HepG2 (cell line): Measurements from ENCODE around the gene ZBTB48. TPM values are rescaled to one million over a fixed set of nuclear protein-coding genes. Genes with fewer than 3 reads are reported as not detected.

Experiments
- CCAR2 ChIP-seq: fragments of 200-400 bp; formaldehyde crosslinking; optimal IDR thresholded peaks from 2 replicates; pipeline ENCODE3; 2018; ENCODE audit warnings: low read depth, mild to moderate bottlenecking, low read length, moderate library complexity
- CENPX ChIP-seq: sonication (generic); formaldehyde crosslinking; IDR thresholded peaks from 2 replicates; pipeline ENCODE4 v1.9.0; 2021; ENCODE audit warnings: mild to moderate bottlenecking, missing genetic modification reagents, moderate library complexity
- FOXA1 ChIP-seq, 2 experiments: fragments of 450-650 bp in 1 of 2; sonication (generic) in 1 of 2; formaldehyde crosslinking in 1 of 2; IDR thresholded peaks; 2 replicates each; pipeline versions ENCODE4 v1.4.0 to v1.6.1; 2016 to 2020; ENCODE audit warnings: missing genetic modification reagents in 1 of 2
- HNRNPUL1 ChIP-seq: fragments of 200-400 bp; formaldehyde crosslinking; IDR thresholded peaks from 2 replicates; pipeline ENCODE4 v1.6.1; 2017; ENCODE audit warnings: low read depth, mild to moderate bottlenecking, low read length, moderate library complexity
- HOXA3 ChIP-seq: sonication (generic); formaldehyde crosslinking; IDR thresholded peaks from 2 replicates; pipeline ENCODE4 v1.5.0; 2020; ENCODE audit warnings: missing genetic modification reagents
- MAFG ChIP-seq: sonication (generic); formaldehyde crosslinking; IDR thresholded peaks from 2 replicates; pipeline ENCODE4 v1.5.1; 2020; ENCODE audit warnings: mild to moderate bottlenecking, missing genetic modification reagents
- MZF1 ChIP-seq: sonication (generic); formaldehyde crosslinking; IDR thresholded peaks from 2 replicates; pipeline ENCODE4 v1.8.1; 2023; ENCODE audit warnings: mild to moderate bottlenecking, missing genetic modification reagents, borderline replicate concordance
- PITX1 ChIP-seq: sonication (generic); formaldehyde crosslinking; IDR thresholded peaks from 2 replicates; pipeline ENCODE4 v1.5.1; 2020; ENCODE audit warnings: mild to moderate bottlenecking, missing genetic modification reagents
- RFXANK ChIP-seq: IDR thresholded peaks from 2 replicates; pipeline ENCODE4 v1.6.1; 2016
- TRIM24 ChIP-seq: sonication (generic); formaldehyde crosslinking; IDR thresholded peaks from 2 replicates; pipeline ENCODE4 v1.8.0; 2022; ENCODE audit warnings: mild to moderate bottlenecking, missing genetic modification reagents
- ZFP82 ChIP-seq: sonication (generic); formaldehyde crosslinking; IDR thresholded peaks from 2 replicates; pipeline ENCODE4 v1.5.1; 2020; ENCODE audit warnings: mild to moderate bottlenecking, missing genetic modification reagents, borderline replicate concordance
- ZNF160 ChIP-seq: sonication (generic); formaldehyde crosslinking; IDR thresholded peaks from 2 replicates; pipeline ENCODE4 v1.8.0; 2022; ENCODE audit warnings: mild to moderate bottlenecking, inconsistent platforms, missing genetic modification reagents
- ZNF546 ChIP-seq: sonication (generic); formaldehyde crosslinking; conservative IDR thresholded peaks from 2 replicates; pipeline ENCODE4 v1.8.1; 2023; ENCODE audit warnings: mild to moderate bottlenecking, missing genetic modification reagents
- ZNF720 ChIP-seq: sonication (generic); formaldehyde crosslinking; IDR thresholded peaks from 2 replicates; pipeline ENCODE4 v1.4.0; 2020; ENCODE audit warnings: missing genetic modification reagents
- ZSCAN29 ChIP-seq: sonication (generic); formaldehyde crosslinking; conservative IDR thresholded peaks from 2 replicates; pipeline ENCODE4 v1.4.0; 2020; ENCODE audit warnings: mild to moderate bottlenecking, missing genetic modification reagents
- polyA plus RNA-seq, 8 experiments: library from polyadenylated mRNA; depleted of rRNA in 3 of 8; stranded (reverse) in 7 of 8; unstranded in 1 of 8; fragments of >200 nt; fragmentation: Illumina TruSeq in 4 of 8; extraction: Trizol in 4 of 8; gene quantifications; 2 replicates each; pipeline versions ENCODE4 v1.2.1 to v1.2.3, GENCODE V29; 2011 to 2016; ENCODE audit warnings: low read depth in 4 of 8, missing spikeins in 1 of 8, mixed read lengths in 1 of 8; ENCODE audit not compliant: insufficient read depth in 1 of 8
- total RNA-seq, 5 experiments: library from RNA; depleted of rRNA; stranded (reverse); fragments of >200 nt; fragmentation: Illumina TruSeq; extraction: Trizol; gene quantifications; 2 replicates each; pipeline ENCODE4 v1.2.3, GENCODE V29; 2016; ENCODE audit warnings: low read depth in 1 of 5
- TF ChIP-seq, protein P1 (sequence below): IDR thresholded peaks from 2 replicates; pipeline ENCODE4 v1.6.1; 2016; ENCODE audit warnings: low read depth, missing genetic modification reagents, missing compliant biosample characterization
- TF ChIP-seq, protein P2 (sequence below): sonication (generic); formaldehyde crosslinking; IDR thresholded peaks from 2 replicates; pipeline ENCODE4 v1.4.0; 2020; ENCODE audit warnings: missing genetic modification reagents, borderline replicate concordance
- TF ChIP-seq, protein P3 (sequence below): sonication (generic); formaldehyde crosslinking; IDR thresholded peaks from 2 replicates; pipeline ENCODE4 v1.4.0; 2020; ENCODE audit warnings: missing genetic modification reagents, borderline replicate concordance
- TF ChIP-seq, protein P4 (sequence below): sonication (generic); formaldehyde crosslinking; IDR thresholded peaks from 2 replicates; pipeline ENCODE4 v1.4.0; 2020; ENCODE audit warnings: mild to moderate bottlenecking, missing genetic modification reagents, borderline replicate concordance

ZBTB48 gene
- total and polyA plus RNA-seq, 2 of the 13 experiments (the other 11 are each of a cell fraction or from before 2014, with no cell fraction given), result 13.0 to 17.1 TPM

DNA sequence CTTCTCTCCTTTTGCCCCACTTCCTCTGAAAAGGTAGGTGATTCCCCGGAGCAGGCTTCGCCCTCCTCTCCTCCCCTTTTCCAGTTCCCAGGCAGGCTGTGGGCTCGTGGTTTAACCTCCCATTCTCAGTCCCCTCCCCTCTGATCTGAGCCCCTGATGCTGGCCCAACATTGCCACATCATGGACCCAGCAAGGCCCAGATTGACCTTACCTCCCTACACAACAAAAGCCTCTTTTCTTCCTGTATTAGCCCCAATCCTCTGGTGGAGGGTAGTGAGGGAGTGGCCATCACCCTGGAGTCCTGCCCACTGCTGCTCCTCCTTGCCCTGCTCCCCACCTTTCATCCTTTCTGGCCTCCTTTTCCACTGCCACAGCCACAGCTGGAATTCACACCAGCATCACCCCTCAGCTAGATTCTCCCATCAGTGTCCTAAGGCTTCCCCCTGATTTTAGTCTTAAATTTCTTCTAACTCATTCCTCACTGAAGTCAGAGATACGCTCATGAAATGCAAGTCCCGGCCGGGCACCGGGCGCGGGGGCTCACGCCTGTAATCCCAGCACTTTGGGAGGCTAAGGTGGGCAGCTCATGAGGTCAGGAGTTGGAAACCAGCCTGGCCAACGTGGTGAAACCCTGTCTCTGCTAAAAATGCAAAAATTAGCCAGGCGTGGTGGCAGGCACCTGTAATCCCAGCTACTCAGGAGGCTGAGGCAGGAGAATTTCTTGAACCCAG is 7.0 kb upstream of the ZBTB48 start (continued):
- TF ChIP-seq, protein P1, sequence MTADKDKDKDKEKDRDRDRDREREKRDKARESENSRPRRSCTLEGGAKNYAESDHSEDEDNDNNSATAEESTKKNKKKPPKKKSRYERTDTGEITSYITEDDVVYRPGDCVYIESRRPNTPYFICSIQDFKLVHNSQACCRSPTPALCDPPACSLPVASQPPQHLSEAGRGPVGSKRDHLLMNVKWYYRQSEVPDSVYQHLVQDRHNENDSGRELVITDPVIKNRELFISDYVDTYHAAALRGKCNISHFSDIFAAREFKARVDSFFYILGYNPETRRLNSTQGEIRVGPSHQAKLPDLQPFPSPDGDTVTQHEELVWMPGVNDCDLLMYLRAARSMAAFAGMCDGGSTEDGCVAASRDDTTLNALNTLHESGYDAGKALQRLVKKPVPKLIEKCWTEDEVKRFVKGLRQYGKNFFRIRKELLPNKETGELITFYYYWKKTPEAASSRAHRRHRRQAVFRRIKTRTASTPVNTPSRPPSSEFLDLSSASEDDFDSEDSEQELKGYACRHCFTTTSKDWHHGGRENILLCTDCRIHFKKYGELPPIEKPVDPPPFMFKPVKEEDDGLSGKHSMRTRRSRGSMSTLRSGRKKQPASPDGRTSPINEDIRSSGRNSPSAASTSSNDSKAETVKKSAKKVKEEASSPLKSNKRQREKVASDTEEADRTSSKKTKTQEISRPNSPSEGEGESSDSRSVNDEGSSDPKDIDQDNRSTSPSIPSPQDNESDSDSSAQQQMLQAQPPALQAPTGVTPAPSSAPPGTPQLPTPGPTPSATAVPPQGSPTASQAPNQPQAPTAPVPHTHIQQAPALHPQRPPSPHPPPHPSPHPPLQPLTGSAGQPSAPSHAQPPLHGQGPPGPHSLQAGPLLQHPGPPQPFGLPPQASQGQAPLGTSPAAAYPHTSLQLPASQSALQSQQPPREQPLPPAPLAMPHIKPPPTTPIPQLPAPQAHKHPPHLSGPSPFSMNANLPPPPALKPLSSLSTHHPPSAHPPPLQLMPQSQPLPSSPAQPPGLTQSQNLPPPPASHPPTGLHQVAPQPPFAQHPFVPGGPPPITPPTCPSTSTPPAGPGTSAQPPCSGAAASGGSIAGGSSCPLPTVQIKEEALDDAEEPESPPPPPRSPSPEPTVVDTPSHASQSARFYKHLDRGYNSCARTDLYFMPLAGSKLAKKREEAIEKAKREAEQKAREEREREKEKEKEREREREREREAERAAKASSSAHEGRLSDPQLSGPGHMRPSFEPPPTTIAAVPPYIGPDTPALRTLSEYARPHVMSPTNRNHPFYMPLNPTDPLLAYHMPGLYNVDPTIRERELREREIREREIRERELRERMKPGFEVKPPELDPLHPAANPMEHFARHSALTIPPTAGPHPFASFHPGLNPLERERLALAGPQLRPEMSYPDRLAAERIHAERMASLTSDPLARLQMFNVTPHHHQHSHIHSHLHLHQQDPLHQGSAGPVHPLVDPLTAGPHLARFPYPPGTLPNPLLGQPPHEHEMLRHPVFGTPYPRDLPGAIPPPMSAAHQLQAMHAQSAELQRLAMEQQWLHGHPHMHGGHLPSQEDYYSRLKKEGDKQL, result no peak
- no peak for TF ChIP-seq FOXA1 (IDR thresholded peaks at IDR 0.05)
- TF ChIP-seq FOXA1 (CRISPR knock-in tag; IDR thresholded peaks at IDR 0.05), result no peak
- TF ChIP-seq HOXA3 (CRISPR knock-in tag), result no peak
- TF ChIP-seq ZNF160 (CRISPR knock-in tag), result no peak
- TF ChIP-seq RFXANK (CRISPR knock-in tag), result no peak
- TF ChIP-seq, protein P2, sequence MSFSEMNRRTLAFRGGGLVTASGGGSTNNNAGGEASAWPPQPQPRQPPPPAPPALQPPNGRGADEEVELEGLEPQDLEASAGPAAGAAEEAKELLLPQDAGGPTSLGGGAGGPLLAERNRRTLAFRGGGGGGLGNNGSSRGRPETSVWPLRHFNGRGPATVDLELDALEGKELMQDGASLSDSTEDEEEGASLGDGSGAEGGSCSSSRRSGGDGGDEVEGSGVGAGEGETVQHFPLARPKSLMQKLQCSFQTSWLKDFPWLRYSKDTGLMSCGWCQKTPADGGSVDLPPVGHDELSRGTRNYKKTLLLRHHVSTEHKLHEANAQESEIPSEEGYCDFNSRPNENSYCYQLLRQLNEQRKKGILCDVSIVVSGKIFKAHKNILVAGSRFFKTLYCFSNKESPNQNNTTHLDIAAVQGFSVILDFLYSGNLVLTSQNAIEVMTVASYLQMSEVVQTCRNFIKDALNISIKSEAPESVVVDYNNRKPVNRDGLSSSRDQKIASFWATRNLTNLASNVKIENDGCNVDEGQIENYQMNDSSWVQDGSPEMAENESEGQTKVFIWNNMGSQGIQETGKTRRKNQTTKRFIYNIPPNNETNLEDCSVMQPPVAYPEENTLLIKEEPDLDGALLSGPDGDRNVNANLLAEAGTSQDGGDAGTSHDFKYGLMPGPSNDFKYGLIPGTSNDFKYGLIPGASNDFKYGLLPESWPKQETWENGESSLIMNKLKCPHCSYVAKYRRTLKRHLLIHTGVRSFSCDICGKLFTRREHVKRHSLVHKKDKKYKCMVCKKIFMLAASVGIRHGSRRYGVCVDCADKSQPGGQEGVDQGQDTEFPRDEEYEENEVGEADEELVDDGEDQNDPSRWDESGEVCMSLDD (CRISPR knock-in tag), result no peak
- TF ChIP-seq, protein P3, sequence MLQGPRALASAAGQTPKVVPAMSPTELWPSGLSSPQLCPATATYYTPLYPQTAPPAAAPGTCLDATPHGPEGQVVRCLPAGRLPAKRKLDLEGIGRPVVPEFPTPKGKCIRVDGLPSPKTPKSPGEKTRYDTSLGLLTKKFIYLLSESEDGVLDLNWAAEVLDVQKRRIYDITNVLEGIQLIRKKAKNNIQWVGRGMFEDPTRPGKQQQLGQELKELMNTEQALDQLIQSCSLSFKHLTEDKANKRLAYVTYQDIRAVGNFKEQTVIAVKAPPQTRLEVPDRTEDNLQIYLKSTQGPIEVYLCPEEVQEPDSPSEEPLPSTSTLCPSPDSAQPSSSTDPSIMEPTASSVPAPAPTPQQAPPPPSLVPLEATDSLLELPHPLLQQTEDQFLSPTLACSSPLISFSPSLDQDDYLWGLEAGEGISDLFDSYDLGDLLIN (CRISPR knock-in tag), result no peak
- TF ChIP-seq ZFP82 (CRISPR knock-in tag), result no peak
- TF ChIP-seq CCAR2, result peak; percentile 69
- no peak for TF ChIP-seq MZF1 (CRISPR knock-in tag)
- TF ChIP-seq ZSCAN29 (CRISPR knock-in tag), result no peak
- TF ChIP-seq PITX1 (CRISPR knock-in tag), result no peak
- TF ChIP-seq ZNF720, result no peak
- TF ChIP-seq MAFG (CRISPR knock-in tag), result no peak
- TF ChIP-seq ZNF546 (CRISPR knock-in tag), result no peak
- TF ChIP-seq, protein P4, sequence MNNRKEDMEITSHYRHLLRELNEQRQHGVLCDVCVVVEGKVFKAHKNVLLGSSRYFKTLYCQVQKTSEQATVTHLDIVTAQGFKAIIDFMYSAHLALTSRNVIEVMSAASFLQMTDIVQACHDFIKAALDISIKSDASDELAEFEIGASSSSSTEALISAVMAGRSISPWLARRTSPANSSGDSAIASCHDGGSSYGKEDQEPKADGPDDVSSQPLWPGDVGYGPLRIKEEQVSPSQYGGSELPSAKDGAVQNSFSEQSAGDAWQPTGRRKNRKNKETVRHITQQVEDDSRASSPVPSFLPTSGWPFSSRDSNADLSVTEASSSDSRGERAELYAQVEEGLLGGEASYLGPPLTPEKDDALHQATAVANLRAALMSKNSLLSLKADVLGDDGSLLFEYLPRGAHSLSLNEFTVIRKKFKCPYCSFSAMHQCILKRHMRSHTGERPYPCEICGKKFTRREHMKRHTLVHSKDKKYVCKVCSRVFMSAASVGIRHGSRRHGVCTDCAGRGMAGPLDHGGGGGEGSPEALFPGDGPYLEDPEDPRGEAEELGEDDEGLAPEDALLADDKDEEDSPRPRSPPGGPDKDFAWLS (CRISPR knock-in tag), result no peak
- no peak for TF ChIP-seq TRIM24
- TF ChIP-seq HNRNPUL1, result no peak
- TF ChIP-seq CENPX (CRISPR knock-in tag), result no peak
